Hair follicle dermal papilla cell (primary cell): ENCODE data around the gene TSPYL1. TPM values are rescaled to one million over a fixed set of nuclear protein-coding genes. Genes with fewer than 3 reads are reported as not detected.

Experiments used
- total RNA-seq: library from RNA; depleted of rRNA; stranded (reverse); fragments of >200 nt; gene quantifications from 2 replicates; pipeline ENCODE4 v1.2.3, GENCODE V29; 2012

The TSPYL1 gene
- total RNA-seq, result 78.9 and 87.7 TPM in 2 replicates

DNA sequence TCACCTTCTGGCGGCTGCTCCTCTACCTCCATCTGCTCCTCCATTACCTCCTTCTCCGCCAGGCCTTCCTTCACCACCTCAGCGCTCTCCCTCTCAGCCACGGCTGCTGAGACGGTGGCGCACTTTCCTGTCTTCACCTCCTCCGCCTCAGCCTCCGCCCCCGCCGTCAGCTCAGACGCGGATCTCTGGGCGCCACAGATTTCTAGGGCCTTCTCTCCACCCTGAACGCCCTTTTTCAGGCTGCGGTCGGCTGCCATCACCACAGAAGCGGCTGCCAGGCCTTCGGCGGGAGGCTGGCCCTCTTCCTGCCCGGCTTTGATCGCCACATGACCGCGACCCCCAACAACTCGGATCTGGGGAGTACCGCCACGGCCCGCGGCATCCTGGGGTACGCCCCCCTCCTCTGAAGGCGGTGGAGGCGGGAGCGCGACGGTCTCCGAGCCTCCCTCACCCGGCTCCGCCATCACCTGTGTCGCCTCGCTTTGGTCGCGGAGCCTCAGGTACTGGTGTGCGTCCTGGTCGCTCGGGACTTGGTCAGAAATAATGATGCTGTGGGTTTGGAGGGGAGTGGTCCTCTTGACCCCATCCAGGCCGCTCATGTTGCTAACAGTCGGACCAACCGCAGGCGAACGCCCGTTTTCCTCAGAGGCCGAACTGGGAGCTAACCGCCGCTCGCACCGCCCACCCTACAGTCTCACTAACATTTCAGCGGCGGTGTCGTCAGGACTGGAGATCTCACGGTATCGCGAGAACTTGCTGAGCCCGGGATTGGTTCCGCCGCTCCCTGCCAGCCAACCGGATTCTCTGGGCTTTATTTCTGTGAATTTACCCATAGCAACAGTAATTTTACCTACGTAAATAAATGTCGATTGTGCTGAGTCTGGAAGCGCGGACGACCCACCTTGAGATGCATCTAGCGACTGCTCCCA lies at the start of gene TSPYL1:
Gene TSPYL1 (minus strand): TSS at position 699 of the 929 bp plus-strand sequence. CDS start 100 bp downstream, at position 599.

DNA sequence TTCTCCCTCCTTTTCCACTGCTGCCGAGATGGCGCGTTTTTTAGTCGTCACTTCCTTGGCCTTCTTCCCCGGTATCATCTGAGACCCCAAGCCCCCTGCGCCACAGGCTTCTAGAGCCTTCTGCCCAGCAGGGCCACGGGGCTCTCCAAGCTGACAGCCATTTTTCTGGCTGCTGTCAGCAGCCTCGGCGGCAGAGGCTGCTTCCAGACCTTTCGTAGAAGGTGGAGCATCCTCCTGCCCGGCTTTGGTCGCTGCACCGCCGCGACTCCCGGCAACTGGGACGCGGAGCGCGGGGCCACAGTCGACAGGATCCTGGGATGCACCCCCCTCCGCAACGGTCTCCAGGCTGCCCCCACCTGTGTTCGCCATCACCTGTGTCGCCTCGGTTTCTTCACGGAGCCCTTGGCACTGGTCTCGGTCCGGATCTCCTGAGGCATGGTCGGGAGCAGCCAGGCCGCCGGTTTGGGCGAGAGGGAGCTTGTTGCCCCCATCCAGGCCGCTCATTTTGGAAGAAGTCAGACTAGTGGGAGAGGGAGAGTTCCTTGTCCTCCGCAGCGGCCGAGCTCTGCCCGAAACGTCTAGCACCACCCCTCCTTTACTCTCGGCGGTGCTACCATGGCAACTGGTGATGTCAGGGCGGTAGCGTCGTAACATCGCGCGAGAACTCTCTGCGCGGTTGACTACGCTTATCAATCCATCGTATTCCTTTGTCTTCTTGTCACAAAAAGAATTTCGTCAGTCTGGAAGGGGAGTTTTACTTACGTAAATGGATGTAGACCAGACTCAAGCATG lies 26.0 kb downstream of the TSPYL1 start, which contains the start of gene TSPYL4:
Gene TSPYL4 (minus strand): TSS at position 571 of the 792 bp plus-strand sequence. CDS start 67 bp downstream, at position 504.

Other genes with a start within 250 kb of the TSPYL1 start
- gene FRK, start 219.0 kb downstream of the TSPYL1 start, total RNA-seq, result 1.6 and 1.9 TPM in 2 replicates
- 8.0 and 13.0 TPM in 2 replicates for gene NT5DC1, start 179.1 kb downstream of the TSPYL1 start, total RNA-seq
- 73.0 and 109 TPM in 2 replicates for gene COL10A1, start 153.8 kb downstream of the TSPYL1 start, total RNA-seq
- 23.2 and 24.8 TPM in 2 replicates for gene TSPYL4, start 25.9 kb downstream of the TSPYL1 start, total RNA-seq
- 174 and 228 TPM in 2 replicates for gene DSE, start 91.0 kb upstream of the TSPYL1 start, total RNA-seq
- 0.32 and 1.5 TPM in 2 replicates for gene CALHM6, start 181.4 kb upstream of the TSPYL1 start, total RNA-seq
- gene CALHM5, start 231.7 kb upstream of the TSPYL1 start, total RNA-seq, result 4.4 and 6.2 TPM in 2 replicates